ENCODE data around the gene RAB6B.

Gene RAB6B

DNA sequence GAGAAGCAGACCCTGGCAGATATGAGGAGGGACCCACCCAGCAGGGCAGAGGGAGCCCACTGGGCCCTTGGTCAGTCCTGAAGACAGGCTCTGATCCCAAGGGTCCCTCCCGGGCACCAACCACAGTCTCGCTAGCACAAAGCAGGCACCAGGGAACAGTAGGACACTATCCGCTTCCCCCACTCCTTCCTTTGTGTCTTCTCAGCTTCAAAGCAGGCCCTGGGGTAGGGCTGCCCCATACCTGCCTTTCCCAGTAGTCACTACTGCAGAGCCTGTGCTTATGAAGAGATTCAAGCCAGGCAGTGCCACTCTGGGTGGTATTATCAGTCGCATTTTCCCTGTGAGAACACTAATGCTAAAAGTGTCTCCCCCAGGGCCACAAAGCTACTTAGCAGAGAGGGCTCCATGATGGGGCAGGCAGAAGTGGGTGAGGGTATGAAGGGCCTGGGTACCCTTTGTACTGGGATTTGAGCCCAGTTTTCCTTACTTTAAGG is 57.3 kb downstream of the RAB6B start:
- DNase-seq (ENCODE audit: low read depth in 2 of 2, low spot score in 1 of 2): no peak

DNA sequence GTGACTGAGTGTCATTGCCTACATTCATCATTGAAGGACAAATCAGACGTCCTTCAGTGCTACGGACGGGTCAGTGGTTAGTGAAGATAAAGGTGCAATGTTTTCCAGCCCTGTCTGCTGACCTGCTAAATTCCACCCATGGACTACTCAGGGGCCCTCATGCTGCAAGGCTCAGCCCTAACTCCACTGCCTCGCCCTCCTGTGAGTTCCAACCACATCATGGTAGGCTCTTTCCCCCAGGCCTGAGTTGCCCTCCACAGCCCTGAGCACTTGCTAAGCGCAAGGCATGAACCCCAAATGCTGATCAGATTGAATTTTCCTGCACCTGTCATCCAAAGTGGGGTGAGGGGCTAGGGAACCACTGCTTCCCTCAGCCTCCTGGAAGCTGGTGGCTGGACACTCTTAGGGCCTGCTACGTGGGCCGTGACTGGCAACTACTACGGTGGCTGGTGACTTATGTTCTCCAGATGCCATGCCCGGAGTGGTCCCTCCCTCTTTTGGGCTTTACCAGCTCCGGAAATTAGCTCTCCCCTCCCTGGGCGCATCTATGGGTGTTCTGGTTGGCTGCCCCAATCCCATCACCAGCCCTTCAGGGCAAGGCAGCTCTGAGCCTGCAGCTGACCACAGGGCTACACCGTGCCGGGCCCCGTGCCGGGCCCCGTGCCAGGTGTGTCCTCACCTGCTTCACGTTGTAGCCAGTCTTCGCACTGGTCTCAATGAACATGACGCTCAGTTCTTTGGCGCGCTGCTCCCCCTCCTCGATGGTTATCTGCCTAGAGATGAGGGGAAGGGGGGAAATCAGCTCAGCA is 58.0 kb downstream of the RAB6B start:
- DNase-seq (ENCODE audit: low read depth in 2 of 2, low spot score in 1 of 2): no peak

DNA sequence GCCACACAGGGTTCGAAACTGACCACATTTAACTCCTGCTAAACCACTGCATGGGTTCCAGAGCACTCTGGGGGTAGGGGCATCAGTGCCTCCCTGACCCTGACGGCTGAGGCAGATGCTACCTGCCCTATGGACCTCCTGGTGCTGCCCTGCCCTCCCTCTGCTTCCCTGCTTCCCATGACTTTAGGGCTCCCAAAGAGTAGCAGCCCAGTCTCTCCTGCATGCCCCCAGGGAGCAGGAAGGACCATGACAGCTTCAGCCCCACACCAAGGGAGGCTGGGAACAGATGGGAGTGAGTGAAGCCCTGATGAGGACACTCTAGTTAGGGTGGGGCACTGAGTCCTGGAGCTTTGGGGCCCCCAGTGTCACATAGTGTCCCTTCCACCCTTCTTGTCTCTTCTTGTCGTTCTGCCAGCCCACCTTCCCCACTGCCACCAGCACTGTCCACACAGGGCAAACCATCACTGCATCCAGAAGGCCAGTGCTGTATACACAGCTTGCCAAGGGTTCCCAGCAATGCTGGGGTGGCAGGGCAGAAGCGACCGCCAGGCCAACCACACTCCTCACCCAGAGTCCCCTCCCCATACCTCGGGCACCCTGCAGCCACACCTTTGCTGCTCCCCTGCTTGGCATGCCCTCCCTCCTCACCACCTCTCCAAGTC is 59.1 kb downstream of the RAB6B start:
- no peak for DNase-seq (ENCODE audit: low read depth in 2 of 2, low spot score in 1 of 2)

DNA sequence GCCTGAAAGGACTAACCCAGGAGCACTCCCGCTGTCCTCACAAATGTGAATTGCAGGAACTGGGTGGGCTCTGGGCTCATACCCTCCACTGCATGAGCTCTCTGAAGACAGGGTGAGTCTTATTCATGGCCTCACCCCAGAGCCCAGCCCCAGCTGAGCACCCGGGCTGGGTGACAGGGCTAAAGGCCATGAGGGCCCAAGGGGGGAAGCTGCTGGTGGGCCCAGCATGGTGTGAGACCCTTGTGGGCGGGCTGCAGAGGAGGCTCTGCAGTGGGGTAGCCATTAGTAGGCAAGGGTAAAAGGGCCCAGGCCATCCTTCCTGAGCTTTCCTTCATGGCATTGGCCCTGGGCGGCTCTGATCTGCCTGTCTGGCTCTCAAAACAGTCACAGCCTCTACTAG is 59.7 kb downstream of the RAB6B start:
- no peak for DNase-seq (ENCODE audit: low read depth in 2 of 2, low spot score in 1 of 2)

DNA sequence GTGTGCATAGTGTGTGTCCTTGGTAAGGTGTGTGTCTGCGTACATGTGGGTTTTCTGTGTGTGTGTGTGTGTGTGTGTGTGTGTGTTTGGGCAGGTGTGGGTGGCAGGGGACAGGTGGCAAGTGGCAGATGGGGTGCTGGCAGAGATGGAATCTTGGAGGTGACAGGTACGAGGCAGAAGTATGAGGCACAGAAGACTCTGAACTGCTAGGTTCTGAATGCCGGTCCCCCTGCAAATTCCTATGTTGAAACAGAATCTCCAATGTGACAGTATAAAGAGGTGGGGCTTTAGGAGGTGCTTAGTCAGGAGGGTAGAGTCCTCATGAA is 60.3 kb downstream of the RAB6B start:
- DNase-seq (ENCODE audit: low read depth in 2 of 2, low spot score in 1 of 2): no peak

DNA sequence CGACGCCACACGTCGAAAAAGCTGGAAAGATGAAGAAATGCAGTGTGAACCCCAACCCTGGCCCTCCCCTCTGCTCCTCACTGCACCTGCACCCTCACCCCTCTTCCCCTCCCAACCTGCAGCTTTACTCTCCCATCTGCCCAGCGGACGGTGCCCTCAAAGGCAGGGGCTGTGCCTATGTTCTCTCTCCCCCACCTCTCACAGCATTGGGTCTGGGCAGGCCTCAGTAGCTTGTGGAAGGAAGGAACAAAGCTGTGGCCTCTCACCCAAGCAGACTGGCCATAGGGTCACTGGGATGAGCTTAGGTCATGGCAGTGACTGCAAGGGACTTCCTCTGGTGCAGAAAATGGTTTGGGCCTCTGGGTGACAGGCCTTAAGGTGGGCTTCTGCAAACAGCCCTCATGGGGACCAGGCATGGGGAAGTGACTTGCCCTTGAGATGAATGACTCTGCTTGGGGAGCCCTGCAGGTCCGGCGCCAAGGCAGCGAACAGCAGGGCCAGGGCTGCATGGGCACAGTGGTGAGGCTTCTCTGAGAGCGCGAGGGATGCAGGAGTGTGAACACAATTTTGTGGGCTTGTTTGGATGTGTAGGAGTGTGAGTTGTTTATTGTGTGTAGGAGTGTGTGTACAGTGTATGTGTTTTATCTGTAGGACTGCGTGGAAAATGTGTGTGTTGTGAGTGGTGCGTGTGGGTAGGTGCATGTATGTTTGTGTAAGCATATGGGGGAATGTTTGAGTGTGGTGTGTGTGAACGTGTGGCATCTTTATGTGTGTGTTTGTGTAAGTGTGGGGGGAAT is 60.9 kb downstream of the RAB6B start:
- no peak for DNase-seq (ENCODE audit: low read depth in 2 of 2, low spot score in 1 of 2)

DNA sequence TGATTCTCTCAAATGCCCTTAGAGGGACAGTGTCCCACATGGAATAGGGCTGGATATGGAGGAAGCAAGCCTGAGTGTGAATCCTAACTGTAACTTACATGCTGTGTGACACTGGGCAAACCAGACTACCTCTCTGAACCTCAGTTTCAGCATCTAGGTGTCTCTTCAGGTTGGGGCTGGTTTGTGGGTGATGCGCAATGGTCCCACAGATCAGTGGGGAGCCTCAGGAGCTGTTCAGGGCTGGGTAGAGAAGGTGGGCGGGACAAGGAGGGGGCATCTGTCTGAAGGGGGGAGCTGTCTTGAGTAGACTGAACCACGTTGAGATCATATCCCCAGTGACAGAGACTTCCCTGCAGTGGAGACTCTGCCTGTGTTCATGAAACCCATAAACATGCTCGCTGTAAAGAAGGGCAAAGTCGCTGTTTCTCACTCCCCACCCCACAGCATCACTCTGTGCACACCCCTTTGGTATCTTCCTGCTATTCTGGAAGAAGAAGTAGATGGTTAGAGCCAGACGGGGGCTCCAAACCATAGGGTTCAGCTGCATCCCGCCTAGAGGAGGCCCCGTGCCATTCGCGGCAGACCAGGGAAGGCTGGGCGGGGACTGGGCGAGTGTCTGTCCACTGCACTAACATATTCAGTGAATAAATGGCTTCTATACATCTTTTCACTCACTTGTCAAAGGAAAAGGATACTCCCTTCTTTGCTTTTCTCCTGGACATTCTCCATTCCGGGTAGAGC is 61.6 kb downstream of the RAB6B start:
- no peak for DNase-seq (ENCODE audit: low read depth in 2 of 2, low spot score in 1 of 2)

DNA sequence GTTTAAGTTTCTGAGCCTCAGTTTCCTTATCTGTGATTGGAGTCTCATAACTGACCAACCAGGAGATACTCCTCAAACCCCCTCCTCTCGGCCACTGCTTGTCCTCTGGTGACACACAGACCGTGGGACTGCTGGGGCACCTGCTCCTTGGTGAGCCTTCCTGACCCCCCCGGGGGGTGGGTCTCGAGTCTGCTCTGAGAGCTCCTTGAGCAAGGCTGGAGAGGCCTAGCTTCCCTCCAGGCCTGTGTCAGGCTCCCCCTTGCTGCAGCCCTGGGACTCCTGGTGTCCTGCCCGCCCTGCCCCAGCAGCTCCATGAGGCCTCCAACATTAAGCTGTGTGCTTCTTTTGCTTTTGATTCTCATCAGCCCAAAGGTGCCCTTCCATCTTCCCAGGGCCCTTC is 62.4 kb downstream of the RAB6B start:
- DNase-seq (ENCODE audit: low read depth in 2 of 2, low spot score in 1 of 2): no peak

DNA sequence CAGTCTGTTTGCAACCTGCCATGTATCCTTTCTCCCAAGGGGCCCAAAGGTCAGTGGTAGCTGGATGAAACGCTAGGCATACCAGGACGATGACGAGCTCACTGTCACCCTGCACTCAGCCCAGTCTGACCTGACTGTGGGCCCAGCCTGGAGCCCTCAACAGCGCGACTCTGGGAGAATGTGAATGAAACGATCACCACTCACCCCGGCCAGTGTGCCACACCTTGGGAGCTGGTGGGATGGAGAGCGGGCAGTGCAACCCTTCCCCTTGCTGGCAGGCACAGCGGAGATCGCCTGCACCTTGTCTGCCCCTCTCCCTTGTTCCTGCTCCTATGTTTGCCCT is 62.9 kb downstream of the RAB6B start:
- no peak for DNase-seq (ENCODE audit: low read depth in 2 of 2, low spot score in 1 of 2)

DNA sequence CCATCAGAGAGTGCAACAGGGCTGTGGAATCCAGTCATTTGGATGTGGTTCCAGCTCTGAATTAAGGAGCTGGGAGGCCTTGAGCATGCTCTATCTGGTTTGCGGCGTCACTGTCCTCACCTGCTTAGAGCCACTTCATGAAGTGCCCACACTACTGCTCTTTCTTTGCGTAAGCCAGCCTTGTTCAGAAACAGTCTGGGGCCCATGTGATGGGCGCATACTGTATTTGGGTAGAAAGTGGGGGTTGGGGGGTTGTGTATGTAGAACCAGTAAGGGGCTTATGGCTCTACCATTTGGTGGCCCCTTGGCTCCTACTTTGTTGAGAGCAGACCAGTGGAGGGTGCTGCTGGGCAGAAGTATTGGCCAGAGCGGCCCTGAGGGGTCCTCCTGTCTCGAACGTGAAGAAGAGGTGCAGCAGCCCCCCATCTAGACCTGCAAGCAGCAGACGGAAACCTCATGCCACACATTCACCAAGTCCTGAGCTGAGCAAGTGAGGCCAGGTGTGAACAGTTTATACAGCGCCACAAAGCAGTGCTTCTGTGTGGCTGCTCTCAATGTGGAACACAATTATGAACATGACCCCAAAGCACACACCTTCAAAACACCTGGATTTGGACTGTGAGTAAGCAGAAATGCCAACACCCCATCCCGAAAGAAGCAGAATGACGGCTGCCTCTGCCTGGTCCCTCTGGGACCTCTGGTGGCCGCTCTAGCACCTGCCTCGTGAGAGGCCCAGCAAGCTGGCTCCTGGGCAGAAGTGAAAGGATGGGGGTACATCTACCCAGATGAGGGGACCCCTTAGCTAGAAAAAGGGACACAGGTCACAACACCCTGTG is 63.5 kb downstream of the RAB6B start:
- DNase-seq (ENCODE audit: low read depth in 2 of 2, low spot score in 1 of 2): no peak

DNA sequence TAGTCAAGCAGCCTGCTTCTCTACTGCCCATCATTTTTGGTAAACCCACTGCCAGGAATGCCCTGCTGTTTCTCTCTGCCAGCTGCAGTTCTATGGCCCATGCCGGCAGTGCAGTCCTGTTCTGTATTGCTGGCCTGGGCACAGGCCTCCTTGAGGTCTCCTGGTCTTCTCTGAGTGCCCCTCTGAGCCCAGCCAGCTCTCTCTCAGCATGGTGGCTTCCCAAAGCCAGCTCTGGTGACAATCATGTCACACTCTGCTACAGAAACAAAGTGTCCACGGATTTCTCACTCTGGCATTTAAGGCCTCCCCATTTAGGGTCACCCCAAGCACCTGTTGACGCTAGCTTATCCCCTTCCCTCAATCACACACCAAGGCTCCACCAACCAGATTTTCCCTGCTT is 65.6 kb downstream of the RAB6B start:
- DNase-seq (ENCODE audit: low read depth in 2 of 2, low spot score in 1 of 2): no peak

DNA sequence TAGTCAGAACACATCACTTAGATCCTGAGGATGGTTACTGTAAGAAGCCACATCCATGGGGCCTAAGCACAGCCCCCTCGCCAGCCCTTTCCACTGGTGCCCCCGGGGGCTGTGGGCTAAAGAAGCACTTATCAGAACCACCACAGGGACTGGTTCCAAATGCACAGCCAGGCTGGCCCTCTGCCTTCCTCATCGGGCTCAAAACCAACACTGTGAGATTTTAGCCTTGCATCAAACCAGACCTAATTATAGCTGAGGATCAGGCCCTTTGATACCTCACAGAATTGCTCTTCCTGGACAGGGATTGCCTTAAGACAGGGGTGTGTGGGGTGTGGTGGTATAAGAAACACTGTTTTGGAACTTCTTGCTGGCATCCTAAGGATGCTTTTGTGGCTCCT is 66.4 kb downstream of the RAB6B start:
- DNase-seq (ENCODE audit: low read depth in 2 of 2, low spot score in 1 of 2): no peak

DNA sequence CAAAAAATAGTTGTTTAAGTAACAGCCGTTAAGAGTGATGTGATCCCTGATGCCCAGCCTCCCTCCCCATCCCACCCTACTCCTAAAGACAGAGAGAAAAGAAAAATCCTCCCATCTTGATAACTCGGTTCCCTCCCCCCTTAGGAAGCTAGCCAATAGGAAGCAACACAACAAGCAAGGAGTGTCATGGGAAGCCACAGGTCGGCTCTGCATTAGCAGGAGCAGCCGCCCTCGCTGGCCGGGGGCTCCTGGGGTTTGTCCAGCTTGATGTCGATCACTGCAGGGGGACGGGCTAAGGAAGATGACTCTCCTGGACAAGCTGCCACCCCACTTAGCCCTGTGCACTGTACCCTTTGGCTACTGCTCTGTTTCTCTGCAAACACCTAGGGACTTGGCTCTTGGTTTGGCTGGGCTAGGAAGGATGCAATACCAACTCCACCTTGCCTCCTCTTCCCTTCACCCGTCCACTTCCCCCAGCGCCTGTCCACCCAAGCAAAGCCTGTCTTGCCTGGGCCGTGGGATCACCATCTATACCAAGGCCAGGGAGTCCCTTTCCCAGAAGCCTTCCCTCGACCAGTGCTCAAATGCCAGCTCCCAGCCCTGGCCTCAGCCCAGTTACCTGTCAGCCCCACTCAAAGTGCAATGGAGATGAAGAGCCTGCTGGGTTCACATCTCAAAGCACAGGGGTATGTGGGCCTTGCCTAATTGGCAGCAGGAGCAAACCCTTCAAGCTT is 66.9 kb downstream of the RAB6B start:
- no peak for DNase-seq (ENCODE audit: low read depth in 2 of 2, low spot score in 1 of 2)

DNA sequence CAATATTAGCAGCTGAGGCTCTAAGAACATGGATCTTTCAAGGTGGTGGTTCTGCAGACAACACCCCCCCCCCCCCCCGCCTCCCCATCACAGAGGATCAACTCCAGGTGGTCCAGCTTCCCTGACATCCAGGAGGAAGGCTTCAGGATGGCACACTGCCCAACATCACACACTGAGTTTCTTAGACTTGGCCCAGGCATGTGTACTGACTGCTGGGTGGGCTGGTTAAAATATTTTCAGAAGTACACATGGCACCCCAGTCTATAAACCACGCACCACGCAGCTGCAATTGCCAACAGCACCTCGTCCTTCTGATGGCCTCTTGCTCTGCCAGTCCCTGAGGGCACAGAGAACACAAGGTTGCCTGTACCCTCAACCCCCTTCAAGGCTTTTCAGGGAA is 68.0 kb downstream of the RAB6B start:
- DNase-seq (ENCODE audit: low read depth in 2 of 2, low spot score in 1 of 2): no peak

DNA sequence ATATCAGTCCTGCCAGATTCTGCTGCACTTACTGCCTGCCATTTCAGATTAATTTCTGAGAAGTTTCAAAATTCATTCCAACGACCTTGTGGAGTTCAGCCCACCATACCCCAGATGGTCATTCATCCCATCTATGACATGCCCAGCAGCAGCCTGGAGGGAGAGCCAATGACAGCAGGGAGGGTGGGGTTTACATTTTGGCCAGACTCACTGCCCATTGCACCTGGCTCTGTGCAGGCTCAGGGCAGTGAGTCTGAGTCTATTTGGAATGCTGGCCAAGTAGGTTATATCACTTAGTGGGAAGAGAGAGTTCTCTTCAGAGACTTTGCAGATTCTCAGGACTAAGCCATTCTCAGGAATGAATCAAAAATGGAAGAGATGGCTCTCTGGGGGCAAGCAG is 68.5 kb downstream of the RAB6B start:
- DNase-seq (ENCODE audit: low read depth in 2 of 2, low spot score in 1 of 2): no peak

DNA sequence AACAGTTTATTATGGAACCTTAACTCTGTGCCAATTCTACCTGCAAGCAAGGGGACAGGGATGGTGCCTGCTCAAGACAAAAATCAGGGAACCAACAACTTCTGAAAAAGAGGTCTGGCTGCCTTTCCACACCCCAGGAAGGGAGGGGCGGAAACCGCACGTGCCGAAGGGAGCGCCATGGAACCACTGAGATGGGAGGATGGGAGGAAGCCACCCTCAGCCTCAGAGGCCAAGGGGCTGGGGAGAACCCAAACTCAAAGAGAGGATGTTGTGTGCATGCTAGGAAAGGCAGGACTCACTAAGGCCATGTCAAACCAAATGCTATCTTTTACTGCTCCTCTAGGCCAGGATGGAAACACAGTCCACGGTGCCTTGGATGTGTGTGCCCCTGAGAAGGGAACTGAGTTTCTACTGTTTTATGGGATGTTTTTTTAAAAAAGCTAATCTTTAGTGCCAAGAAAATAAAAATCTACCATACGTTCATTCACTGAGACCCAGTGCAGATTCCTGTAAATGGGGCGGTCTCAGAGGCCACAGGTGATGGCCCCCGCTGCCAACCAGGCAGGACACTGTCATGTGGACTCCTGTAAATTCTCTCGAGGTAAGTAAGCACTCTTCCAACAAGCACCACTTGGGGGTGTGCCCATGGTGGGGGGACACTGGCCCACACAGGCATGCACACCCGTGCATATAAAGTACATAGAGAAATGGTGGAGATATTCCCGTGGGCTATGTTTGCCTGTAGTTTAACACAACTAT is 69.5 kb downstream of the RAB6B start:
- DNase-seq (ENCODE audit: low read depth in 2 of 2, low spot score in 1 of 2): no peak

DNA sequence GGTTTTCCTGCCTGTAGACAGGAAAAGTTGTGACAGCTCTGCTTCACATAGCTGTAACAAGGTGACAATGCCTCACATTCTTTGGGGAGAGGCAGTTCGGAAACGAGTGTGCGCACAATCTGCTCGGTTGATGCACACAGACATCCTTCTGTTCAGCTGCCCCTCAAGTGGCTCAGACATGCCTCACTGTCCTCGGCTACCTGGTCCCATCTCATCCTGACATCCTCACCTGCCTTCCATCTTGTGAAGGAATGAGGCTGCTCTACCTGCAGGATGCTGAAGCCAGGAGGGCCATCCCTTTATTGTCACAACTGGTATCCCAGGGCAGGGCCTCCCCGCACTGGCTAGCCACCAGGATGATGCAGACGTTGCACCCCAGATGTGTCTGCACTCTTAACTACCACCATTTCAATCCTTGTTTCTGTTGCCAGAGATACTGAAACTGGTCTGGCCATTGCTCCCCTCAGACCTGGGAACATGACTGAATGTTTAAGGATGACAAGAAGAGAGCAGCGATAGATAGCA is 70.7 kb downstream of the RAB6B start:
- DNase-seq (ENCODE audit: low read depth in 2 of 2, low spot score in 1 of 2): no peak

DNA sequence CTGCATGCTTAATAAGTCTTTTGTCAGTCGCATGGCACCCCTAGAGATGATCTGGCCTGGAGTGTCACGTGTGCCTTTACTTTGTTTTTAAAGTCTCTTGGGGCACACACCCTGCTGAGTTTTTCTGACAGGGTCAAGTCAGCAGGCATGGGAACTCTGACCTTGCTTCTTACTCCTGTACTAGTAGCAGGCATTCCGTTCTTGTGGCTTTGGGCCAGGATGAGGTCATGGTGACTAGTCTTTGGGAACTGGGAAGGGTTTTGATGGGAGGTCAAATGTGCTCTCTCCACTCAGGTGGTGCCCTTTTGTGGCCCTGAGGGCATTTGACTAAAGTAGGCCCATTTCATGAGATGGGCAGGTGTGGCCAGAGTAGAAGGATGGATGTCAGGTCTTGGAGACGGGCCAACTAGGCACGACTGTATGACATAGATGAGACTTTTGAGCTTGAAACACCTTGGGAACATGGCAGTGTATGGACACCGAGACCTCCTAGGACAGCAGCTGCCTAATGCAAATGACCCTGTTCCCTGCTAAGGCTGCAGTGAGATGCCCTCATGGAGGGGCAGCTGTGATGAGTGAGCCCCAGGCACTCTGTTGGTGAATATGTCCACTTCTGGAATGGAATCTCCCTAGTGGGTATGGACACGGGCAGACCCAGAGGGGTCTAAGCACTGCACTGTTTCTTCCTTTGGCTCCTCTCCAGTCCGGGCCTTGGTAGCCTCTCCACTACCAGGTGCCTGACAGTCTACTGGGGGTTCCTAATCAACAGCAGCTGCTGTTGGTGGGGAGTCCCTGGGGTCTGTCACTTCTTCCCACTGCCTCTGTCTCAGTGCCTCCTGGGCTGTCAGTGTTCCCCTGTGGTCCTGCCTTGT is 73.7 kb downstream of the RAB6B start:
- DNase-seq (ENCODE audit: low read depth in 2 of 2, low spot score in 1 of 2): no peak
